CD14-positive monocyte (primary cell): ENCODE data around the gene FAF1. TPM values are rescaled to one million over a fixed set of nuclear protein-coding genes. Genes with fewer than 3 reads are reported as not detected.

Experiments used
- DNase-seq, 3 donors: peaks; one replicate each; pipeline ENCODE4 v3.0.0-alpha.2; 2011 to 2022
- H2AFZ ChIP-seq: 2 replicates; pipeline ENCODE4 v1.6.0; 2012; ENCODE audit warnings: mild to moderate bottlenecking, low read depth, low read length, inconsistent platforms; ENCODE audit not compliant: insufficient read depth, poor library complexity, severe bottlenecking
- H3K27ac ChIP-seq, 2 donors: 1 replicate in 1 of 2; 2 replicates in 1 of 2; pipeline ENCODE4 v1.5.1; 2012 to 2013; ENCODE audit warnings: low read length in 2 of 2, control low read depth in 1 of 2, inconsistent platforms in 1 of 2, low read depth in 1 of 2, mild to moderate bottlenecking in 1 of 2
- H3K27me3 ChIP-seq, 2 donors: one replicate each; pipeline versions ENCODE4 v1.6.0 to v1.6.1; 2011 to 2013; ENCODE audit warnings: low read length in 2 of 2; ENCODE audit not compliant: control insufficient read depth in 2 of 2, insufficient read depth in 2 of 2
- H3K36me3 ChIP-seq, 2 donors: replicated peaks in 1 of 2; 1 replicate in 1 of 2; 2 replicates in 1 of 2; pipeline versions ENCODE4 v1.5.1 to v1.6.1; 2012 to 2013; ENCODE audit warnings: low read length in 2 of 2, control low read depth in 1 of 2, inconsistent platforms in 1 of 2, mild to moderate bottlenecking in 1 of 2; ENCODE audit not compliant: insufficient read depth in 2 of 2, control insufficient read depth in 1 of 2
- H3K4me1 ChIP-seq, 2 donors: 1 replicate in 1 of 2; 2 replicates in 1 of 2; pipeline versions ENCODE4 v1.5.1 to v1.6.1; 2012 to 2013; ENCODE audit warnings: low read length in 2 of 2, control low read depth in 1 of 2, inconsistent platforms in 1 of 2, mild to moderate bottlenecking in 1 of 2, moderate library complexity in 1 of 2; ENCODE audit not compliant: insufficient read depth in 2 of 2, control insufficient read depth in 1 of 2
- H3K4me2 ChIP-seq: replicated peaks from 2 replicates; pipeline ENCODE3; 2012; ENCODE audit warnings: low read length, moderate library complexity, mild to moderate bottlenecking; ENCODE audit not compliant: poor library complexity, severe bottlenecking; ENCODE audit errors: extremely low read depth
- H3K4me3 ChIP-seq, 3 experiments: fragments of 200-600 bp in 1 of 3; sonication (generic) in 1 of 3; replicated peaks in 1 of 3; 1 replicate in 2 of 3; 2 replicates in 1 of 3; pipeline ENCODE4 v1.5.1; 2011 to 2013; ENCODE audit warnings: low read length in 3 of 3, mild to moderate bottlenecking in 3 of 3, control low read depth in 2 of 3, low read depth in 2 of 3, inconsistent platforms in 1 of 3, moderate library complexity in 1 of 3
- H3K79me2 ChIP-seq: 2 replicates; pipeline ENCODE4 v1.6.0; 2012; ENCODE audit warnings: mild to moderate bottlenecking, control low read depth, inconsistent platforms, low read length, moderate library complexity; ENCODE audit not compliant: insufficient read depth
- H3K9ac ChIP-seq: 2 replicates; pipeline ENCODE4 v1.6.0; 2017; ENCODE audit warnings: low read length, mild to moderate bottlenecking; ENCODE audit not compliant: insufficient read depth, poor library complexity, severe bottlenecking
- H3K9me3 ChIP-seq, 2 donors: replicated peaks in 1 of 2; 1 replicate in 1 of 2; 2 replicates in 1 of 2; pipeline versions ENCODE4 v1.5.1 to v1.6.1; 2012 to 2013; ENCODE audit warnings: low read length in 2 of 2, control low read depth in 1 of 2; ENCODE audit not compliant: control insufficient read depth in 1 of 2, insufficient read depth in 1 of 2
- H4K20me1 ChIP-seq: 2 replicates; pipeline ENCODE4 v1.6.0; 2012; ENCODE audit warnings: mild to moderate bottlenecking, low read length, control low read depth, moderate library complexity; ENCODE audit not compliant: insufficient read depth
- H3K27ac Mint-ChIP-seq, 7 donors: one replicate each; pipeline ENCODE4 v1.8.0; 2020; ENCODE audit warnings: mild to moderate bottlenecking in 7 of 7, mixed read lengths in 7 of 7, moderate library complexity in 6 of 7, inconsistent platforms in 2 of 7
- H3K27me3 Mint-ChIP-seq, 3 donors: one replicate each; pipeline ENCODE4 v1.8.0; 2021 to 2022; ENCODE audit warnings: low read depth in 3 of 3, mild to moderate bottlenecking in 3 of 3, mixed read lengths in 3 of 3, moderate library complexity in 3 of 3, inconsistent platforms in 1 of 3
- H3K36me3 Mint-ChIP-seq, 2 donors: one replicate each; pipeline ENCODE4 v1.8.0; 2020; ENCODE audit warnings: mixed read lengths in 2 of 2, inconsistent platforms in 1 of 2, mild to moderate bottlenecking in 1 of 2
- H3K4me1 Mint-ChIP-seq: one replicate; pipeline ENCODE4 v1.8.0; 2020; ENCODE audit warnings: mild to moderate bottlenecking, mixed read lengths
- H3K4me3 Mint-ChIP-seq, 2 donors: one replicate each; pipeline ENCODE4 v1.8.0; 2020; ENCODE audit warnings: mild to moderate bottlenecking in 2 of 2, mixed read lengths in 2 of 2, moderate library complexity in 1 of 2
- H3K9me3 Mint-ChIP-seq, 7 donors: one replicate each; pipeline ENCODE4 v1.8.0; 2020 to 2022; ENCODE audit warnings: mixed read lengths in 7 of 7, mild to moderate bottlenecking in 6 of 7, moderate library complexity in 6 of 7, inconsistent platforms in 2 of 7
- WGBS: methylation state at CpG from one replicate; pipeline ENCODE4 v1.1.5; 2013; ENCODE audit warnings: missing lambda C conversion rate; ENCODE audit not compliant: insufficient coverage; 5-methylcytosine and 5-hydroxymethylcytosine counted together
- intact Hi-C, 2 donors: fragments of 100-400 bp; cut with micrococcal nuclease; formaldehyde crosslinking; loops; one replicate each; pipeline versions ENCODE4 v1.15.0 to v1.15.1; 2023
- polyA plus RNA-seq, 3 donors: library from polyadenylated mRNA; depleted of rRNA in 1 of 3; unstranded in 2 of 3; stranded (reverse) in 1 of 3; fragments of 300-500 nt in 2 of 3; fragments of >200 nt in 1 of 3; fragmentation: Illumina TruSeq in 2 of 3; gene quantifications; 1 replicate in 2 of 3; 2 replicates in 1 of 3; pipeline ENCODE4 v1.2.3, GENCODE V29; 2012 to 2021
- TF ChIP-seq, protein P1 (sequence below): fragments of 200-600 bp; IDR thresholded peaks from one replicate; pipeline ENCODE4 v1.8.0; 2022; ENCODE audit warnings: antibody characterized with exemption, mild to moderate bottlenecking

Gene FAF1
- polyA plus RNA-seq, 3 donors = 11.4 to 29.6 (median 16.9) TPM

DNA sequence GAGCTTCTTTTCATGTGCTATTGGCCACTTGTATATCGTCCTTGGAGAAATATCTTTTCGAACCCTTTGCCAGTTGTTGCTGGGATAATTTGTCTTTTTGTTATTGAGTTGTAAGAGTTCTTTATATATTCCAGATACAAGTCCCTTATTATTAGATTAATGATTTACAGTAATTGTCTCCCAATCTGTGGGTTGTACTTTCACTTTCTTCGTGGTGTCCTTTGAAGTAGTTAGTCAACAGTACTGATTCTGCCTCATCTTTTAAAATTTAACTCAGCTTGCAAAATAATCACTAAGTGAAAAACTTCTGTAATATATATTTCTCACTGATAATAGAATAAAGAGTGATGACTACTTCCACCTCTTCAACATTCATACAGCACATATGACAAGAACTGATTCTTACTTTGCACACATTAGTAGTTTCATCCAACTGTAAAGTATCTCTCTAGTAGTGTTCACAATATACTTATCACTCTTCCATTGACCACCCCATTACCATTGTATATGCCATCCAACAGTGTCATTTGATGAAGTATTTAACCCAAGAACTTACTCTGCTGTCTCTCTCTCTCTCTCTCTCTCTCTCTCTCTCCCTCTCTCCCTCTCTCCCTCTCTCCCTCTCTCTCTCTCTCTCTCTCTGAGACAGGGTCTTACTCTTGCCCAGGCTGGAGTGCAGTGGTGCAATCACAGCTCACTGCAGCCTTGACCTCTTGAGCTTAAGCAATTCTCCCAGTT lies 432.6 kb downstream of the FAF1 start:
- intact Hi-C loops = no loop called here
- H3K27me3 Mint-ChIP-seq = no peaks in the 10 kb centered on the region
- Histone ChIP-seq H3K27ac (no peak overlapping the region), H2AFZ (no peak overlapping the region), H3K36me3 (peaks cover 0 to 23% of the 10 kb centered on the region in 2 donors), H4K20me1 (no peaks in the 10 kb centered on the region), H3K9me3 (peaks cover 0 to 10% of the 10 kb centered on the region in 2 donors), H3K79me2 (no peaks in the 10 kb centered on the region), H3K9ac (no peak overlapping the region), H3K4me3 (no peak overlapping the region), H3K27me3 (no peaks in the 10 kb centered on the region), H3K4me1 (no peaks in the 10 kb centered on the region), H3K4me2 (no peak overlapping the region)
- peaks cover 3% of the 10 kb centered on the region for H3K4me1 Mint-ChIP-seq
- DNase-seq = no peak
- TF ChIP-seq, protein P1, sequence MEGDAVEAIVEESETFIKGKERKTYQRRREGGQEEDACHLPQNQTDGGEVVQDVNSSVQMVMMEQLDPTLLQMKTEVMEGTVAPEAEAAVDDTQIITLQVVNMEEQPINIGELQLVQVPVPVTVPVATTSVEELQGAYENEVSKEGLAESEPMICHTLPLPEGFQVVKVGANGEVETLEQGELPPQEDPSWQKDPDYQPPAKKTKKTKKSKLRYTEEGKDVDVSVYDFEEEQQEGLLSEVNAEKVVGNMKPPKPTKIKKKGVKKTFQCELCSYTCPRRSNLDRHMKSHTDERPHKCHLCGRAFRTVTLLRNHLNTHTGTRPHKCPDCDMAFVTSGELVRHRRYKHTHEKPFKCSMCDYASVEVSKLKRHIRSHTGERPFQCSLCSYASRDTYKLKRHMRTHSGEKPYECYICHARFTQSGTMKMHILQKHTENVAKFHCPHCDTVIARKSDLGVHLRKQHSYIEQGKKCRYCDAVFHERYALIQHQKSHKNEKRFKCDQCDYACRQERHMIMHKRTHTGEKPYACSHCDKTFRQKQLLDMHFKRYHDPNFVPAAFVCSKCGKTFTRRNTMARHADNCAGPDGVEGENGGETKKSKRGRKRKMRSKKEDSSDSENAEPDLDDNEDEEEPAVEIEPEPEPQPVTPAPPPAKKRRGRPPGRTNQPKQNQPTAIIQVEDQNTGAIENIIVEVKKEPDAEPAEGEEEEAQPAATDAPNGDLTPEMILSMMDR = no peak
- no CpG with 5 or more reads among the region's 3 CpGs for WGBS
- peaks cover 41 to 43% of the 10 kb centered on the region in 2 donors for H3K36me3 Mint-ChIP-seq
- H3K4me3 Mint-ChIP-seq = no peak overlapping the region
- H3K27ac Mint-ChIP-seq = peak overlapping the region in 1 of 7 donors; percentile 35
- H3K9me3 Mint-ChIP-seq = peaks cover 3 to 14% (median 8%) of the 10 kb centered on the region in 7 donors

DNA sequence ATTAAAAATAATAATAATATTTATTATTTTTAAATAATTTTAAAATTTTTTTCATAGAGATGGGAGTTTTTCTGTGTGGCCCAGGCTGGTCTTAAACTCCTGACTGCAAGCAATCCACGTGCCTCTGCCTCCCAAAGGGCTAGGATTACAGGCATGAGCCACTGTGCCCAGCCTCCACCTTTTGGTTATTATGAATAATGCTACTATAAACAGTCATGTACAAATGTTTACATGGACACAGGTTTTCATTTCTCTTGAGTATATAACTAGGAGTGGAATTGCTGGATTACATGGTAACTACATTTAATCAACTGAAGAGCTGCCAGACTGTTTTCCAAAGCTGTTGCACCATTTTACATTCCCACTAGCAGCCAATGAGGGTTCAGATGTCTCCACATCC lies 433.6 kb downstream of the FAF1 start:
- Mint-ChIP-seq H3K27ac (no peak overlapping the region), H3K4me1 (peaks cover 3% of the 10 kb centered on the region), H3K4me3 (no peak overlapping the region), H3K9me3 (peaks cover 3 to 15% (median 8%) of the 10 kb centered on the region in 7 donors), H3K27me3 (no peaks in the 10 kb centered on the region), H3K36me3 (peaks cover 47 to 50% of the 10 kb centered on the region in 2 donors)
- H3K79me2 ChIP-seq = no peaks in the 10 kb centered on the region
- H2AFZ ChIP-seq = no peak overlapping the region
- TF ChIP-seq, protein P1 = no peak
- H3K36me3 ChIP-seq = peaks cover 0 to 28% of the 10 kb centered on the region in 2 donors
- no peak for DNase-seq
- no peak overlapping the region for H3K4me2 ChIP-seq
- H3K27me3 ChIP-seq = no peaks in the 10 kb centered on the region
- H3K4me1 ChIP-seq = no peaks in the 10 kb centered on the region
- H3K9ac ChIP-seq = no peak overlapping the region
- H3K9me3 ChIP-seq = peaks cover 0 to 10% of the 10 kb centered on the region in 2 donors
- no peak overlapping the region for H3K4me3 ChIP-seq
- H4K20me1 ChIP-seq = no peaks in the 10 kb centered on the region
- intact Hi-C loops = no loop called here
- H3K27ac ChIP-seq = no peak overlapping the region
- no CpG with 5 or more reads among the region's 1 CpG for WGBS
